HepG2 (cell line): Measurements from ENCODE around the gene POLRMT. TPM values are rescaled to one million over a fixed set of nuclear protein-coding genes. Genes with fewer than 3 reads are reported as not detected.

Experiments
- ASH2L ChIP-seq: fragments of 300-600, 200-600 bp; sonication (generic); IDR thresholded peaks from 2 replicates; pipeline ENCODE4 v1.7.0; 2017; ENCODE audit warnings: low read depth, mild to moderate bottlenecking, moderate library complexity, mixed read lengths, low read length; ENCODE audit not compliant: insufficient read length
- BCL3 ChIP-seq: sonication (generic); formaldehyde crosslinking; IDR thresholded peaks from 2 replicates; pipeline ENCODE4 v1.5.1; 2020; ENCODE audit warnings: mild to moderate bottlenecking, missing genetic modification reagents, moderate library complexity
- ZNF333 ChIP-seq: sonication (generic); formaldehyde crosslinking; IDR thresholded peaks from 2 replicates; pipeline ENCODE4 v1.4.0; 2020; ENCODE audit warnings: mild to moderate bottlenecking, missing genetic modification reagents, borderline replicate concordance
- ZNF407 ChIP-seq: sonication (generic); formaldehyde crosslinking; IDR thresholded peaks from one replicate; pipeline ENCODE4 v1.5.1; 2020; ENCODE audit warnings: mild to moderate bottlenecking, missing genetic modification reagents; ENCODE audit errors: not compliant biosample characterization
- ZNF547 ChIP-seq: sonication (generic); formaldehyde crosslinking; IDR thresholded peaks from 2 replicates; pipeline ENCODE4 v1.5.1; 2020; ENCODE audit warnings: mild to moderate bottlenecking, missing genetic modification reagents
- ZNF574 ChIP-seq: sonication (generic); formaldehyde crosslinking; IDR thresholded peaks from 2 replicates; pipeline ENCODE4 v1.4.0; 2020; ENCODE audit warnings: missing genetic modification reagents
- ZNF629 ChIP-seq: sonication (generic); formaldehyde crosslinking; conservative IDR thresholded peaks from 2 replicates; pipeline ENCODE4 v1.5.0; 2020; ENCODE audit warnings: missing genetic modification reagents
- ZNF687 ChIP-seq: sonication (generic); formaldehyde crosslinking; IDR thresholded peaks from 2 replicates; pipeline ENCODE4 v1.5.1; 2020; ENCODE audit warnings: mild to moderate bottlenecking, missing genetic modification reagents, moderate library complexity
- ZNF703 ChIP-seq: sonication (generic); formaldehyde crosslinking; IDR thresholded peaks from 2 replicates; pipeline ENCODE4 v1.5.1; 2020; ENCODE audit warnings: missing genetic modification reagents, mild to moderate bottlenecking, moderate library complexity, borderline replicate concordance
- ZNF749 ChIP-seq: sonication (generic); formaldehyde crosslinking; IDR thresholded peaks from 2 replicates; pipeline ENCODE4 v1.8.0; 2022; ENCODE audit warnings: mild to moderate bottlenecking, missing genetic modification reagents, moderate library complexity, borderline replicate concordance
- polyA plus RNA-seq, 8 experiments: library from polyadenylated mRNA; depleted of rRNA in 3 of 8; stranded (reverse) in 7 of 8; unstranded in 1 of 8; fragments of >200 nt; fragmentation: Illumina TruSeq in 4 of 8; extraction: Trizol in 4 of 8; gene quantifications; 2 replicates each; pipeline versions ENCODE4 v1.2.1 to v1.2.3, GENCODE V29; 2011 to 2016; ENCODE audit warnings: low read depth in 4 of 8, missing spikeins in 1 of 8, mixed read lengths in 1 of 8; ENCODE audit not compliant: insufficient read depth in 1 of 8
- total RNA-seq, 5 experiments: library from RNA; depleted of rRNA; stranded (reverse); fragments of >200 nt; fragmentation: Illumina TruSeq; extraction: Trizol; gene quantifications; 2 replicates each; pipeline ENCODE4 v1.2.3, GENCODE V29; 2016; ENCODE audit warnings: low read depth in 1 of 5

The POLRMT gene
- total and polyA plus RNA-seq, 2 of the 13 experiments (the other 11 are each of a cell fraction or from before 2014, with no cell fraction given): 78.0 to 101 TPM

GRCh38 chr19:584240-585001, 48.9 kb downstream of the POLRMT start (continued):
- TF ChIP-seq BCL3 (CRISPR knock-in tag): peak; percentile 60; the same call in 1 of the 2 replicates
- TF ChIP-seq ZNF333 (CRISPR knock-in tag): 0 out of 2 replicates have a peak, but pooled peaks have one; percentile 55
- no peak for TF ChIP-seq ZNF407 (CRISPR knock-in tag)
- no peak; the same call in 1 of the 2 replicates for TF ChIP-seq ZNF629 (CRISPR knock-in tag)
- peak; percentile 92 for TF ChIP-seq ZNF574 (CRISPR knock-in tag)
- no peak for TF ChIP-seq ZNF703
- no peak for TF ChIP-seq ZNF749 (CRISPR knock-in tag)
- peak; percentile 72; the same call in 1 of the 2 replicates for TF ChIP-seq ZNF547 (CRISPR knock-in tag)
- peak; percentile 79 for TF ChIP-seq ZNF687 (CRISPR knock-in tag)
- peak; percentile 42 for TF ChIP-seq ASH2L
